Astrocyte (in vitro differentiated cells and primary cell): ENCODE data around the gene STRIP2. TPM values are rescaled to one million over a fixed set of nuclear protein-coding genes. Genes with fewer than 3 reads are reported as not detected.

Source experiments
- DNase-seq: peaks from one replicate; pipeline ENCODE4 v3.0.0-alpha.2; 2010; ENCODE audit warnings: low read depth
- FAIRE-seq: peaks from 2 replicates; lab custom pipeline; 2011; peaks lifted over from hg19 to GRCh38; lab: Jason Lieb, UNC
- H2AFZ ChIP-seq: 2 replicates; pipeline ENCODE4 v1.6.0; 2012; ENCODE audit warnings: low read depth, low read length, inconsistent platforms
- H3K27ac ChIP-seq: 2 replicates; pipeline ENCODE4 v1.5.1; 2011; ENCODE audit warnings: low read depth, low read length, inconsistent platforms
- H3K27me3 ChIP-seq: 2 replicates; pipeline ENCODE4 v1.6.0; 2011; ENCODE audit warnings: low read length, inconsistent platforms; ENCODE audit not compliant: insufficient read depth
- H3K36me3 ChIP-seq: 2 replicates; pipeline ENCODE4 v1.5.1; 2011; ENCODE audit warnings: low read length, inconsistent platforms; ENCODE audit not compliant: insufficient read depth
- H3K4me1 ChIP-seq: 2 replicates; pipeline ENCODE4 v1.5.1; 2011; ENCODE audit warnings: low read length, inconsistent platforms; ENCODE audit not compliant: insufficient read depth
- H3K4me2 ChIP-seq: 2 replicates; pipeline ENCODE4 v1.6.0; 2012; ENCODE audit warnings: low read length, inconsistent platforms
- H3K4me3 ChIP-seq: 2 replicates; pipeline ENCODE4 v1.5.1; 2011; ENCODE audit warnings: low read depth, mild to moderate bottlenecking, low read length, inconsistent platforms; ENCODE audit not compliant: insufficient read depth
- H3K79me2 ChIP-seq: 2 replicates; pipeline ENCODE4 v1.6.0; 2012; ENCODE audit warnings: mild to moderate bottlenecking, low read length, inconsistent platforms; ENCODE audit not compliant: insufficient read depth
- H3K9ac ChIP-seq: 2 replicates; pipeline ENCODE4 v1.6.0; 2012; ENCODE audit warnings: mild to moderate bottlenecking, low read length, inconsistent platforms
- H3K9me3 ChIP-seq: 2 replicates; pipeline ENCODE4 v1.5.1; 2012; ENCODE audit warnings: low read depth, mild to moderate bottlenecking, low read length, inconsistent platforms; ENCODE audit not compliant: insufficient read depth
- H4K20me1 ChIP-seq: 2 replicates; pipeline ENCODE4 v1.6.0; 2012; ENCODE audit warnings: low read length, inconsistent platforms; ENCODE audit not compliant: insufficient read depth
- H3K27ac Mint-ChIP-seq: one replicate; pipeline ENCODE4 v1.8.0; 2021; ENCODE audit warnings: mild to moderate bottlenecking, mixed read lengths; ENCODE audit not compliant: unreplicated experiment
- H3K27me3 Mint-ChIP-seq: one replicate; pipeline ENCODE4 v1.8.0; 2021; ENCODE audit warnings: low read depth, mixed read lengths; ENCODE audit not compliant: unreplicated experiment
- H3K36me3 Mint-ChIP-seq: one replicate; pipeline ENCODE4 v1.8.0; 2021; ENCODE audit warnings: low read depth, mixed read lengths; ENCODE audit not compliant: unreplicated experiment
- H3K4me1 Mint-ChIP-seq: one replicate; pipeline ENCODE4 v1.8.0; 2021; ENCODE audit warnings: low read depth, mixed read lengths; ENCODE audit not compliant: unreplicated experiment
- H3K4me3 Mint-ChIP-seq: one replicate; pipeline ENCODE4 v1.8.0; 2021; ENCODE audit warnings: mild to moderate bottlenecking, moderate library complexity, mixed read lengths; ENCODE audit not compliant: unreplicated experiment
- H3K9me3 Mint-ChIP-seq: one replicate; pipeline ENCODE4 v1.8.0; 2021; ENCODE audit warnings: mild to moderate bottlenecking, mixed read lengths; ENCODE audit not compliant: unreplicated experiment
- EZH2 ChIP-seq: IDR thresholded peaks from 2 replicates; pipeline ENCODE4 v1.6.1; 2012; ENCODE audit warnings: mild to moderate bottlenecking, low read length, inconsistent platforms; ENCODE audit not compliant: insufficient read depth
- total RNA-seq: library from RNA; stranded (reverse); gene quantifications from 2 replicates; pipeline ENCODE4 v1.2.1, GENCODE V29; 2021
- TF ChIP-seq, protein P1 (sequence below): IDR thresholded peaks from 2 replicates; pipeline ENCODE4 v1.5.1; 2011; ENCODE audit warnings: low read depth, mild to moderate bottlenecking, inconsistent platforms, low read length, moderate library complexity; ENCODE audit not compliant: insufficient read depth

STRIP2 gene
- total RNA-seq, 1 donor from 2014 or later: 1.3 TPM

DNA sequence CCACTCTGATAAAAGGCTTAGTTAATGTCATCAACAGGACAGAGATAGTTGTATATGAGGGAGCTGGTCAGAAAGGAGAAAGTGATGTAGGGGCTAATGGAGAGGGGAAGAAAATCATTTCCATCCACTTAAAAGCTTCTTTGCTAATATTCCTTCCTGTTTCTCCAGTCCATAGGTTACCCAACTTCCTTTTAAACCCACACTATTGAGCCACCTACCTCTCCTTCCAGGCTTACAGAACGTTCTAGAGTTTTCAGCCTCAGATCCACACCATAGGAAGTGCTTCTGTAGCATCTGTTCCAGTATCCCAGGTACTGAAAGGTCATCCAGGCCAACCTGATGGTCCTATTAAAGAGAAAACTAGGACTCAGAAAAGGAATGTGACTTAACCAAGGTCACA lies 28.2 kb downstream of the STRIP2 start:
- no peak overlapping the region for H2AFZ ChIP-seq
- H3K36me3 Mint-ChIP-seq: no peaks in the 10 kb centered on the region
- H3K4me3 ChIP-seq: no peak overlapping the region
- TF ChIP-seq, protein P1, sequence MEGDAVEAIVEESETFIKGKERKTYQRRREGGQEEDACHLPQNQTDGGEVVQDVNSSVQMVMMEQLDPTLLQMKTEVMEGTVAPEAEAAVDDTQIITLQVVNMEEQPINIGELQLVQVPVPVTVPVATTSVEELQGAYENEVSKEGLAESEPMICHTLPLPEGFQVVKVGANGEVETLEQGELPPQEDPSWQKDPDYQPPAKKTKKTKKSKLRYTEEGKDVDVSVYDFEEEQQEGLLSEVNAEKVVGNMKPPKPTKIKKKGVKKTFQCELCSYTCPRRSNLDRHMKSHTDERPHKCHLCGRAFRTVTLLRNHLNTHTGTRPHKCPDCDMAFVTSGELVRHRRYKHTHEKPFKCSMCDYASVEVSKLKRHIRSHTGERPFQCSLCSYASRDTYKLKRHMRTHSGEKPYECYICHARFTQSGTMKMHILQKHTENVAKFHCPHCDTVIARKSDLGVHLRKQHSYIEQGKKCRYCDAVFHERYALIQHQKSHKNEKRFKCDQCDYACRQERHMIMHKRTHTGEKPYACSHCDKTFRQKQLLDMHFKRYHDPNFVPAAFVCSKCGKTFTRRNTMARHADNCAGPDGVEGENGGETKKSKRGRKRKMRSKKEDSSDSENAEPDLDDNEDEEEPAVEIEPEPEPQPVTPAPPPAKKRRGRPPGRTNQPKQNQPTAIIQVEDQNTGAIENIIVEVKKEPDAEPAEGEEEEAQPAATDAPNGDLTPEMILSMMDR: no peak
- TF ChIP-seq EZH2: no peak
- no peaks in the 10 kb centered on the region for H3K4me1 Mint-ChIP-seq
- H3K9me3 ChIP-seq: no peaks in the 10 kb centered on the region
- H3K36me3 ChIP-seq: peaks cover 3% of the 10 kb centered on the region
- DNase-seq (no peak), FAIRE-seq (no peak)
- no peaks in the 10 kb centered on the region for H3K79me2 ChIP-seq
- peaks cover 3% of the 10 kb centered on the region for H3K9me3 Mint-ChIP-seq
- no peak overlapping the region for H3K27ac Mint-ChIP-seq
- H3K4me1 ChIP-seq: no peaks in the 10 kb centered on the region
- H3K4me3 Mint-ChIP-seq: no peak overlapping the region
- H3K27me3 Mint-ChIP-seq: no peaks in the 10 kb centered on the region
- no peaks in the 10 kb centered on the region for H4K20me1 ChIP-seq
- H3K9ac ChIP-seq: no peak overlapping the region
- no peaks in the 10 kb centered on the region for H3K27me3 ChIP-seq
- H3K4me2 ChIP-seq: no peak overlapping the region
- H3K27ac ChIP-seq: no peak overlapping the region

GRCh38 chr7:129464194-129464593 lies 30.0 kb downstream of the STRIP2 start:
- H3K9me3 ChIP-seq: no peaks in the 10 kb centered on the region
- peaks cover 3% of the 10 kb centered on the region for H3K36me3 ChIP-seq

DNA sequence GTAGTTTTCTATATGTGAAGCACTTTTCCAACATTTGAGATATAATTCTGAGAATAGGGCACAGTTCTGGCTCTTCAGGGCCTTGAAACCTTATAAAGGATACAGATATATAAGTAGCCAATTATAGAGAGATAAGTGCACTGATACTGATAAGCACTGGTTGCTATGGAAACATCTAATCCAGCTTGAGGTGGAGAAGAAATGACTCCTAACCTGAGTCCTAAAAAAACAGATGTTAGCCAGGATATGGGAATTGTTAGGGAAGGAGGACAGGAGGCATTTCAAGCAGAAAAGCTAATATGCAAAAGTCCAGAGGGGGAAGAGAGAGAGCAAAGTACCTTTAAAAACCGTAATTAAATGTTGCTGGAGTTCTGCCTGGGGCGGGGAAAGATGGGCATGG lies 30.8 kb downstream of the STRIP2 start:
- Histone ChIP-seq H3K36me3 (peaks cover 3% of the 10 kb centered on the region), H3K4me1 (no peaks in the 10 kb centered on the region), H3K9ac (no peak overlapping the region), H2AFZ (no peak overlapping the region), H3K79me2 (no peaks in the 10 kb centered on the region), H3K9me3 (no peaks in the 10 kb centered on the region), H3K27ac (no peak overlapping the region), H3K4me3 (no peak overlapping the region), H3K4me2 (no peak overlapping the region), H4K20me1 (no peaks in the 10 kb centered on the region), H3K27me3 (no peaks in the 10 kb centered on the region)
- DNase-seq (no peak), FAIRE-seq (no peak)
- Mint-ChIP-seq H3K4me3 (no peak overlapping the region), H3K9me3 (peaks cover 3% of the 10 kb centered on the region), H3K27me3 (no peaks in the 10 kb centered on the region), H3K27ac (no peak overlapping the region), H3K4me1 (no peaks in the 10 kb centered on the region), H3K36me3 (no peaks in the 10 kb centered on the region)
- TF ChIP-seq EZH2: no peak
- TF ChIP-seq, protein P1: no peak

More at GRCh38 chr7:129464194-129464593, 30.0 kb downstream of the STRIP2 start:
- Mint-ChIP-seq H3K36me3 (no peaks in the 10 kb centered on the region), H3K4me3 (no peak overlapping the region), H3K4me1 (no peaks in the 10 kb centered on the region), H3K9me3 (peaks cover 3% of the 10 kb centered on the region), H3K27ac (no peak overlapping the region), H3K27me3 (no peaks in the 10 kb centered on the region)
- H3K9ac ChIP-seq: no peak overlapping the region
- no peak overlapping the region for H2AFZ ChIP-seq
- no peaks in the 10 kb centered on the region for H3K79me2 ChIP-seq
- H3K4me1 ChIP-seq: no peaks in the 10 kb centered on the region
- H3K4me2 ChIP-seq: no peak overlapping the region
- no peaks in the 10 kb centered on the region for H4K20me1 ChIP-seq
- DNase-seq (no peak), FAIRE-seq (no peak)
- no peak for TF ChIP-seq EZH2
- TF ChIP-seq, protein P1: no peak
- H3K4me3 ChIP-seq: no peak overlapping the region
- no peaks in the 10 kb centered on the region for H3K27me3 ChIP-seq
- H3K27ac ChIP-seq: no peak overlapping the region
